MCF 10A (cell line): Measurements from ENCODE around the gene MRPL51. TPM values are rescaled to one million over a fixed set of nuclear protein-coding genes. Genes with fewer than 3 reads are reported as not detected.

Experiments used
- BruUV-seq: library from RNA; stranded (reverse); fragments of 400-500 nt; replicated peaks from 2 replicates; lab custom pipeline; 2021; lab: Mats Ljungman, UMichigan
- CTCF ChIA-PET: fragments of 300-600 bp; sonication (Branson Sonifier 250); formaldehyde crosslinking; extraction: SDS; loops from one replicate; lab custom pipeline; 2021; ENCODE audit warnings: antibody characterized with exemption, inconsistent platforms; lab: Yijun Ruan, JAX
- POLR2A ChIA-PET: fragments of 300-600, 350-650 bp; sonication (Branson Sonifier 250); formaldehyde crosslinking; extraction: SDS; loops from one replicate; lab custom pipeline; 2020; ENCODE audit warnings: antibody characterized with exemption, inconsistent platforms; lab: Yijun Ruan, JAX
- DNase-seq: peaks from one replicate; pipeline ENCODE4 v3.0.0-alpha.2; 2018; ENCODE audit not compliant: unreplicated experiment
- H3K27ac Mint-ChIP-seq: one replicate; pipeline ENCODE4 v1.8.0; 2022; ENCODE audit warnings: mild to moderate bottlenecking, low read depth, mixed read lengths; ENCODE audit not compliant: unreplicated experiment
- H3K27me3 Mint-ChIP-seq: one replicate; pipeline ENCODE4 v1.8.0; 2022; ENCODE audit warnings: mixed read lengths; ENCODE audit not compliant: insufficient read depth, unreplicated experiment
- H3K36me3 Mint-ChIP-seq: one replicate; pipeline ENCODE4 v1.8.0; 2022; ENCODE audit warnings: mild to moderate bottlenecking, moderate library complexity, mixed read lengths; ENCODE audit not compliant: insufficient read depth, unreplicated experiment
- H3K4me1 Mint-ChIP-seq: one replicate; pipeline ENCODE4 v1.8.0; 2022; ENCODE audit warnings: mixed read lengths; ENCODE audit not compliant: insufficient read depth, unreplicated experiment
- H3K4me3 Mint-ChIP-seq: one replicate; pipeline ENCODE4 v1.8.0; 2022; ENCODE audit warnings: mild to moderate bottlenecking, moderate library complexity, mixed read lengths; ENCODE audit not compliant: unreplicated experiment
- H3K9me3 Mint-ChIP-seq: one replicate; pipeline ENCODE4 v1.8.0; 2022; ENCODE audit warnings: mixed read lengths; ENCODE audit not compliant: unreplicated experiment
- intact Hi-C: fragments of 100-400 bp; cut with micrococcal nuclease; formaldehyde crosslinking; loops from 2 replicates; pipeline ENCODE4 v1.14.1; 2022
- total RNA-seq: library from RNA; stranded (reverse); gene quantifications from 2 replicates; pipeline ENCODE4 v1.2.3, GENCODE V29; 2022
- TF ChIP-seq, protein P1 (sequence below): fragments of 200-600 bp; IDR thresholded peaks from one replicate; pipeline ENCODE4 v1.8.0; 2022; ENCODE audit warnings: antibody characterized with exemption, mild to moderate bottlenecking; ENCODE audit not compliant: unreplicated experiment

MRPL51 gene
- total RNA-seq, 1 experiment from 2014 or later: 230 TPM

DNA sequence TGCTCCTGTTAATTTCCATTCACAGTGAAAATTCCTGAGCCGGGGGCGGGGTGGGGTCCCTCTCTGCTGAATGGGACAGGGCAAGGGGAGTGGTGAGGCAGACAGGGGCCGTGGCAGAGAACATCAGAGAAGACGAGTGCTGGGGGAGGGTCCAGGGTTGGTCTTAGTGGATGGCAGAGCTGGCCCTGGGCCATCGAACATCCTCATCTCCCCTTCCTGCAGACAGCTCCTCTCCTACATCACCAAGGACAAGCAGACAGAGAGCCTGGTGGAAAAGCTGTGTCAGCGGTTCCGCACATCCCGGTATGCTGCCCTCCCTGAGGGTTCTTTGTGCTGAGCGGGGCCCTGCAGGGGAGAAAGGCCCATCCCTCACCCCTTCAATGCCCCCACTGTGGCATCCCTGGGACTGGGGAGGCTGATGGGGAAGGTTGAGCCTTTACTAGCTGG lies 36.3 kb upstream of the MRPL51 start:
- H3K36me3 Mint-ChIP-seq: peaks cover 72% of the 10 kb centered on the region
- no TSS peak for BruUV-seq
- no peak overlapping the region for H3K27ac Mint-ChIP-seq

DNA sequence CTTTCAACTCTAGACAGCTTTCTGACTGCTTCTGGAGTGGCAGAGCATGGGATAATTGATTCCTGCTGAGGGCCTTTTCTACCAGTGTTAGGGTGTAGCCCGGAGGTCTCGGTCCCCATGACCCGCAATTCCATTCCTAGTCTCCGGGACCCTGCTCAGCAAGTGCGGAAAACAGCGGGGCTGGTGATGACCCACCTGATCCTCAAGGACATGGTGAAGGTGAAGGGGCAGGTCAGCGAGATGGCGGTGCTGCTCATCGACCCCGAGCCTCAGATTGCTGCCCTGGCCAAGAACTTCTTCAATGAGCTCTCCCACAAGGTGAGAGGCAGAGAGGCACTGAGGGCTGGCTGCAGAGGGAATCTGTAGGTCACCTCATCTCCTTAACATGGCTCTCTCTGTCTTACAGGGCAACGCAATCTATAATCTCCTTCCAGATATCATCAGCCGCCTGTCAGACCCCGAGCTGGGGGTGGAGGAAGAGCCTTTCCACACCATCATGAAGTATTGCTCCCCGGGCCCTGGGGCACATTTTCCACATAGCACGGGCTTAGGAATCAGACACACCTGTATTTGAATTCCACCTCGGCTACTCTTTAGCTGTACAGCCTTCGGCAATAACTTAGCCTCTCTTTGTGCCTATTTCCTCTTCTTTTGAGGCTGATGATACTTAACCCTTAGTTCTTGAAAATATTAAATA lies 35.6 kb upstream of the MRPL51 start:
- no peak for DNase-seq

More for the DNA sequence above, 36.3 kb upstream of the MRPL51 start:
- TF ChIP-seq, protein P1, sequence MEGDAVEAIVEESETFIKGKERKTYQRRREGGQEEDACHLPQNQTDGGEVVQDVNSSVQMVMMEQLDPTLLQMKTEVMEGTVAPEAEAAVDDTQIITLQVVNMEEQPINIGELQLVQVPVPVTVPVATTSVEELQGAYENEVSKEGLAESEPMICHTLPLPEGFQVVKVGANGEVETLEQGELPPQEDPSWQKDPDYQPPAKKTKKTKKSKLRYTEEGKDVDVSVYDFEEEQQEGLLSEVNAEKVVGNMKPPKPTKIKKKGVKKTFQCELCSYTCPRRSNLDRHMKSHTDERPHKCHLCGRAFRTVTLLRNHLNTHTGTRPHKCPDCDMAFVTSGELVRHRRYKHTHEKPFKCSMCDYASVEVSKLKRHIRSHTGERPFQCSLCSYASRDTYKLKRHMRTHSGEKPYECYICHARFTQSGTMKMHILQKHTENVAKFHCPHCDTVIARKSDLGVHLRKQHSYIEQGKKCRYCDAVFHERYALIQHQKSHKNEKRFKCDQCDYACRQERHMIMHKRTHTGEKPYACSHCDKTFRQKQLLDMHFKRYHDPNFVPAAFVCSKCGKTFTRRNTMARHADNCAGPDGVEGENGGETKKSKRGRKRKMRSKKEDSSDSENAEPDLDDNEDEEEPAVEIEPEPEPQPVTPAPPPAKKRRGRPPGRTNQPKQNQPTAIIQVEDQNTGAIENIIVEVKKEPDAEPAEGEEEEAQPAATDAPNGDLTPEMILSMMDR: no peak
- ChIA-PET CTCF (interaction anchor here (0.6 to 2.6 kb wide), 7 partner anchors 9 to 82 kb away, joined by 3 to 20 read pairs (median 3); no protein-coding TSS in a partner anchor), POLR2A (interaction anchor here (0.8 to 1.5 kb wide), 6 partner anchors 13 to 146 kb away, joined by 3 to 5 read pairs (median 4); partner anchors contain the start of genes LTBR and MRPL51)
- Mint-ChIP-seq H3K27me3 (no peaks in the 10 kb centered on the region), H3K4me1 (peaks cover 19% of the 10 kb centered on the region), H3K4me3 (no peak overlapping the region), H3K9me3 (no peaks in the 10 kb centered on the region)
- no peak for DNase-seq
- intact Hi-C loops: no loop called here

DNA sequence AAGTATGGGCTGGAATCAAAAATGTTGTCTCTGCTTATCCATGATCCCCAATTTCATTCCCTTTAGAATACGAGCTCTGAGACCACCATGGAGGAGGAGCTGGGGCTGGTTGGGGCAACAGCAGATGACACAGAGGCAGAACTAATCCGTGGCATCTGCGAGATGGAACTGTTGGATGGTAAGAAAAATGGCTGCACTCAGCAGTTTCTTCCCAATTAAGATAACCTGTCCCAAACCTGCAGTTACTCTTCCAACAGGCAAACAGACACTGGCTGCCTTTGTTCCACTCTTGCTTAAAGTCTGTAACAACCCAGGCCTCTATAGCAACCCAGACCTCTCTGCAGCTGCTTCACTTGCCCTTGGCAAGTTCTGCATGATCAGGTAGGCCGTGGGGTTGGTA lies 34.6 kb upstream of the MRPL51 start:
- DNase-seq: no peak
- intact Hi-C loops: no loop called here
- H3K9me3 Mint-ChIP-seq: no peaks in the 10 kb centered on the region
- no peaks in the 10 kb centered on the region for H3K27me3 Mint-ChIP-seq
- no peak overlapping the region for H3K27ac Mint-ChIP-seq
- peaks cover 6% of the 10 kb centered on the region for H3K4me1 Mint-ChIP-seq
- ChIA-PET POLR2A (no interaction called here), CTCF (interaction anchor here (0.6 to 2.6 kb wide), 4 partner anchors 10 to 306 kb away, joined by 3 to 20 read pairs (median 4); no protein-coding TSS in a partner anchor)
- BruUV-seq: no TSS peak
- H3K36me3 Mint-ChIP-seq: peaks cover 84% of the 10 kb centered on the region
- H3K4me3 Mint-ChIP-seq: no peak overlapping the region
- TF ChIP-seq, protein P1: no peak

More for the DNA sequence above, 35.6 kb upstream of the MRPL51 start:
- TF ChIP-seq, protein P1: no peak
- ChIA-PET POLR2A (interaction anchor here (0.8 to 1.5 kb wide), 5 partner anchors 12 to 145 kb away, joined by 3 to 5 read pairs (median 4); partner anchors contain the start of genes LTBR and MRPL51), CTCF (interaction anchor here (0.6 to 2.6 kb wide), 8 partner anchors 9 to 83 kb away, joined by 3 to 20 read pairs (median 3); no protein-coding TSS in a partner anchor)
- intact Hi-C loops: no loop called here
- Mint-ChIP-seq H3K9me3 (no peaks in the 10 kb centered on the region), H3K4me3 (no peak overlapping the region), H3K27ac (no peak overlapping the region), H3K27me3 (no peaks in the 10 kb centered on the region), H3K36me3 (peaks cover 74% of the 10 kb centered on the region), H3K4me1 (peaks cover 15% of the 10 kb centered on the region)
- no TSS peak for BruUV-seq

DNA sequence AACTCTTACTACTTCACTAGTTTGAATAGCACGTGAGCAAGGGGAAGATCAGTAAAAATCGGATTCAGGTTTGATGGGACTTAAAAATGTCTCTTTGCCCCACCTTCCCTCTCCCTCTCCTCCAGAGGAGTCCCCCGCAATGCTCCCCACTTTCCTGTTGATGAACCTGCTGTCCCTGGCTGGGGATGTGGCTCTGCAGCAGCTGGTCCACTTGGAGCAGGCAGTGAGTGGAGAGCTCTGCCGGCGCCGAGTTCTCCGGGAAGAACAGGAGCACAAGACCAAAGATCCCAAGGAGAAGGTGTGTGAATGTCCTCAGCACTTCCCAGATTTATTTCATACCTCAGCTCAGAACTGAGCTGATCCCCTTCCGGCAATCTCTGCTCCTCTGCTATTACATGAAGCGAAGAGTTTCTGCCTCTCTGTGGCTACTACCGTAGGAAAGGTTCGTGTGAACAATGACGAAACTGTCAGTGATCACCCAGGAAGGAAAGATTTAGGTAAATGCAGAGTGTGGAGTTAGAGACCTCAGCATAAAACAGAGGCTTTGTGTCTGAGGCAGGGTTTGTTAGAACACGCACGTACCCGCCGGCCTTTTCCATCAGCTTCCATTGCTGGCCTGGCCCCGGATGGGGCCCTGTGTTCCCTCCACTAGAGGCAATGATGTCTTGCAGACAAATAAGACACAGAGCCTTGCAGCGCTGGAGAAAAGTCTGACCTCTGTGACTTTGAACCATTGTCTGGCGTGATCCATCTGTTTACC lies 33.9 kb upstream of the MRPL51 start:
- H3K36me3 Mint-ChIP-seq: peaks cover 91% of the 10 kb centered on the region
- H3K4me3 Mint-ChIP-seq: no peak overlapping the region
- H3K27me3 Mint-ChIP-seq: no peaks in the 10 kb centered on the region
- no peak for DNase-seq
- TF ChIP-seq, protein P1: no peak
- H3K4me1 Mint-ChIP-seq: no peaks in the 10 kb centered on the region
- ChIA-PET POLR2A (no interaction called here), CTCF (interaction anchor here (0.6 to 1.1 kb wide), 3 partner anchors 11 to 250 kb away, joined by 4 to 7 read pairs (median 6); no protein-coding TSS in a partner anchor)
- H3K9me3 Mint-ChIP-seq: no peaks in the 10 kb centered on the region
- intact Hi-C loops: no loop called here
- BruUV-seq: no TSS peak
- H3K27ac Mint-ChIP-seq: no peak overlapping the region
